Measurements from ENCODE around the gene DNAI2.

- no peak for TF ChIP-seq TAF1 (IDR thresholded peaks at IDR 0.05; ENCODE audit: low read depth, low read length)
- TF ChIP-seq POLR2A (IDR thresholded peaks at IDR 0.05; ENCODE audit: low read depth, low read length): no peak
- TF ChIP-seq POLR2AphosphoS5 (IDR thresholded peaks at IDR 0.05; ENCODE audit: low read depth, low read length): no peak
- TF ChIP-seq SPI1 (IDR thresholded peaks at IDR 0.05; ENCODE audit: low read depth, low read length): peak; percentile 26; the same call in 1 of the 2 replicates
- TF ChIP-seq POU2F2 (IDR thresholded peaks at IDR 0.05; ENCODE audit: low read depth, low read length): no peak
- TF ChIP-seq PAX5 (IDR thresholded peaks at IDR 0.05; ENCODE audit: insufficient read depth, low read length, severe bottlenecking): no peak
These were observed 15.7 kb downstream of the DNAI2 start for GRCh38 chr17:74289688-74290087.
